GM13977 (cell line): Measurements from ENCODE around the gene HELZ.

Experiments
- DNase-seq: peaks from one replicate; pipeline ENCODE4 v3.0.0; 2012; ENCODE audit warnings: low spot score
- in situ Hi-C: fragments of 300-500 bp; cut with MboI; formaldehyde crosslinking; loops from one replicate; pipeline ENCODE4 v1.12.0; 2022; ENCODE audit warnings: low sequenced_read_pairs, low pct_unique_long_range_greater_than_20kb, mixed read lengths, inconsistent platforms; ENCODE audit not compliant: unreplicated experiment
- TF ChIP-seq, protein P1 (sequence below): IDR thresholded peaks from 2 replicates; pipeline ENCODE4 v1.5.1; 2012; ENCODE audit warnings: mild to moderate bottlenecking, control low read depth; ENCODE audit not compliant: insufficient read depth; ENCODE audit errors: extremely low read depth, missing control alignments

Gene HELZ

DNA sequence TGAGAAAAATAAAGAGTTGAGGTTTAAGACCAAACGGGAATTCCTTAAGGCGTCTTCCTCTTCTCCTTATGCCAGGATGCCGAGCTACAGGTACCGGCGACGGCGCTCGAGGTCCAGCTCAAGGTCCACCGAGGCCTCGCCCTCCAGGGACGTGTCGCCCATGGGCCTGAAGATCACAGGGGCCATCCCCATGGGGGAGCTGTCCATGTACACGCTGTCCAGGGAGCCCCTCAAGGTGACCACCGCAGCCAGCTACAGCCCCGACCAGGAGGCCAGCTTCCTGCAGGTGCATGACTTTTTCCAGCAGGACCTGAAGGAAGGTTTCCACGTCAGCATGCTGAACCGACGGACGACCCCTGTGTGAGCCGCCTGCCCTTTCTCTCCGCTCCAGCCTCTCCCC lies 214.4 kb downstream of the HELZ start:
- no peak for DNase-seq
- in situ Hi-C loops, result no loop called here
- TF ChIP-seq, protein P1, sequence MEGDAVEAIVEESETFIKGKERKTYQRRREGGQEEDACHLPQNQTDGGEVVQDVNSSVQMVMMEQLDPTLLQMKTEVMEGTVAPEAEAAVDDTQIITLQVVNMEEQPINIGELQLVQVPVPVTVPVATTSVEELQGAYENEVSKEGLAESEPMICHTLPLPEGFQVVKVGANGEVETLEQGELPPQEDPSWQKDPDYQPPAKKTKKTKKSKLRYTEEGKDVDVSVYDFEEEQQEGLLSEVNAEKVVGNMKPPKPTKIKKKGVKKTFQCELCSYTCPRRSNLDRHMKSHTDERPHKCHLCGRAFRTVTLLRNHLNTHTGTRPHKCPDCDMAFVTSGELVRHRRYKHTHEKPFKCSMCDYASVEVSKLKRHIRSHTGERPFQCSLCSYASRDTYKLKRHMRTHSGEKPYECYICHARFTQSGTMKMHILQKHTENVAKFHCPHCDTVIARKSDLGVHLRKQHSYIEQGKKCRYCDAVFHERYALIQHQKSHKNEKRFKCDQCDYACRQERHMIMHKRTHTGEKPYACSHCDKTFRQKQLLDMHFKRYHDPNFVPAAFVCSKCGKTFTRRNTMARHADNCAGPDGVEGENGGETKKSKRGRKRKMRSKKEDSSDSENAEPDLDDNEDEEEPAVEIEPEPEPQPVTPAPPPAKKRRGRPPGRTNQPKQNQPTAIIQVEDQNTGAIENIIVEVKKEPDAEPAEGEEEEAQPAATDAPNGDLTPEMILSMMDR, result no peak

DNA sequence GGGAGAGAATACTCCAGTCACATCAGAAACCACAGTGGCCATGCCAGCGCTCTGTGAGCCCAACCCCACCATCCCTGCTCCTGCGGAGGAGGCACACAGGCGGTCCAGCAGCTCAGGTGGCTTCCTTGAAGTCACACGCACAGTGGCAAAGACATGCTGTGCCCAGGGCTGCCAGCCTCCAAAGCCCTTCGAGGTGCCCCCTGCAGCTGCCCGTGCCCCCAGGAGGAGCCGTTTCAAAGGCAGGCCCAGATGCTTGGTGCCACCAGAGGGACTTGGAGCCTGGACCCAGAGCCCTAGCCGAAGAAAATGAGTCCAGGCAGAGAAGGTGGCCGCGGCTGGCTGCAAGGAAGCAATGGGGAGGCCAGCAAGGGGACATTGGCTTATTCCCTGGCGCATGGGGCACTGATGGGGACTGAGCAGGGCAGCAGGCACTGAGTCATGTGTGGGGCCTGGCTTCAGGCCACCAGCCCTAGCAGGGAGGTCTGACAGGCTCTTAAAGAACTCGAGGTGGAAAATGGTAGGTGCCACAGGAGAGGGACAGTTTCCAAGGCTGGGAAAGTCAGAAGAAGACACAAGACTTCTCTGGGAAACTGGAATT lies 217.9 kb downstream of the HELZ start:
- DNase-seq, result no peak
- in situ Hi-C loops, result no loop called here
- TF ChIP-seq, protein P1, result no peak

DNA sequence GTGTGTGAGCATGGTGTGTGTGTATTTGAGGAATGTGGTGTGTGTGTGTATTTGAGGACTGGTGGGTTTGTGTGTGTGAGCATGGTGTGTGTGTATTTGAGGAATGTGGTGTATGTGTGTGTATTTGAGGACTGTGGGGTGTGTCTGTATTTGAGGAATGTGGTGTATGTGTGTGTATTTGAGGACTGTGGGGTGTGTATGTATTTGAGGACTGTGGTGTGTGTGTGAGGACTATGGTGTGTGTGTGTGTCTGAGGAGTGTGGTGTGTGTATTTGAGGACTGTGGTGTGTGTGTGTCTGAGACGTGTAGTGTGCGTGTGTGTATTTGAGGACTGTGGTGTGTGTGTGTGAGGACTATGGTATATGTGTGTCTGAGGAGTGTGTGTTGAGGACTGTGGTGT lies 218.7 kb downstream of the HELZ start:
- in situ Hi-C loops, result no loop called here
- no peak for DNase-seq
- TF ChIP-seq, protein P1, result no peak

DNA sequence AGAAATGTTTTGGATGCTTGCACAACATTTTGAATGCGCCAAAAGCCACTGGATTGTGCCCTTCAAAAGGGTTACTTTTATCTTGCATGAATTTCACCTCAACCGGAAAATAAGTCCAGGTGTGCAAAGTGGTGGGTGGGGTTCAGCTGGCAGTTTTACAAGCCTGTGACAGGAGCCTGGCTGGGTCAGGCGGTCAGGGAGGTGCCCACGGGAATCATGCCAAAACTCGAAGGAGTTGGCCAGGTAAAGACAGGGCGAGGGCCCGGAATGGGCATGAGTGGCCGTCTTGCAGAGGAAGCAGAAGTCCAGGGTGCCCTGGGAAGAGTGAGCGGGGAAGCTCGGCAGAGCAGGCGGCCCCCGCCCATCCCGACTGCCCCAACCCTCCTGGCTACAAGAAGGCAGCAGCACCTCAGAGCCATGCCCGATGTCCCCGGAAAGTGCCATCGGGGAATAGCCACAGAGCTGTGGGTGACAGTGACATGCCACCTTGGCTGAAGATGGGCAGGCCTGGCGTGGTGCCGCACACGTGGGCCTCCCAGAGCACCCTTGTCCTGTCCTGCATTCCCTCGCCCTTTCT lies 219.7 kb downstream of the HELZ start:
- in situ Hi-C loops, result no loop called here
- TF ChIP-seq, protein P1, result no peak
- no peak for DNase-seq

DNA sequence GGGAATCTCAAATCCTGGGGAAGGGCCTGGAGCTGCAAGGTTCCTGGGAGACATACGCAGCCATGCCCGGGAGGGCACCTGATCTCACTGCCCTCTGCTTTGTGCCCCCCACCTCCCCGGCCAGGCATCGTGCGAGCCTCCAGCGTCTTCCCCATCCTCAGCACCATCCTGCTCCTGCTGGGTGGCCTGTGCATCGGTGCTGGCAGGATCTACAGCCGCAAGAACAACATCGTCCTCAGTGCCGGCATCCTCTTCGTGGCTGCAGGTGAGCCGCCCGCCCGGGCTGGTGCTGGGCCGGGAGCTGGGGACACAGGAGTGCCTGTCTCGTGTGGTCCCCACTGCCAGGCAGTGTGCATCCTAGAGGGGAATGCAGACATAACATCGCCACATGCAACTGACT lies 220.3 kb downstream of the HELZ start:
- TF ChIP-seq, protein P1, result no peak
- no peak for DNase-seq
- in situ Hi-C loops, result no loop called here

DNA sequence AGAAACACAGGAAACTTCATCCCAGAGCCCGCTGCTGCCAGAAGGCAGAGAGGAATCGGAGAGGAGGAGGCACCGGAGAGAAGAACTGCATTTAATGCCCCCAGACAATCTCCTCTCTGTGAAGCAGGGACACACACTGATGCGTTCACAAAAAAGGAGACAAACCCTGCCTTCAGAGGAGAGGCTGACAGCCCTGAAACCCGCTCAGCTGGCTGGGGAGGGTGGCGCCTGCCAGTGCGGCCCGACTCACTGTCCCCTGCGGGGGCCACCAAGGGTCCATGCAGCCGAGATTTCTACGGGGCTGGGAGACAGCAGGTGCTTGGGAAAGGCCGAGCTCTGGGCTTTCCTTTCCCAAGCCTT lies 222.6 kb downstream of the HELZ start:
- in situ Hi-C loops, result no loop called here
- DNase-seq, result no peak
- TF ChIP-seq, protein P1, result no peak
